Fibroblast of villous mesenchyme (primary cell): ENCODE results near the gene SLC35A3. TPM values are rescaled to one million over a fixed set of nuclear protein-coding genes. Genes with fewer than 3 reads are reported as not detected.

Experiments
- DNase-seq: peaks from one replicate; pipeline ENCODE4 v3.0.0-alpha.2; 2010; ENCODE audit warnings: low read depth
- H3K4me3 ChIP-seq: 2 replicates; pipeline ENCODE4 v1.5.1; 2011; ENCODE audit warnings: low read depth, mild to moderate bottlenecking, low read length
- CTCF ChIP-seq: IDR thresholded peaks from 2 replicates; pipeline ENCODE4 v1.5.1; 2012; ENCODE audit warnings: low read depth, mild to moderate bottlenecking, low read length; ENCODE audit not compliant: insufficient read depth
- total RNA-seq: library from RNA; depleted of rRNA; stranded (reverse); fragments of >200 nt; gene quantifications from 2 replicates; pipeline ENCODE4 v1.2.3, GENCODE V29; 2012

SLC35A3 gene
- total RNA-seq: 21.6 and 28.1 TPM in 2 replicates

- H3K4me3 ChIP-seq: peak within 1 kb of the TSS; percentile 97
- TF ChIP-seq CTCF: no peak
- DNase-seq: peak; percentile 65
Observed at GRCh38 chr1:99969729-99970621, at the start of gene SLC35A3. SLC35A3 (plus strand) TSS chr1:99969996; CDS start chr1:99993555, 23,559 bp downstream.

- no peak for DNase-seq
- no peak for TF ChIP-seq CTCF
- no peak overlapping the region for H3K4me3 ChIP-seq
Observed at GRCh38 chr1:99934801-99935200, 35.0 kb upstream of the SLC35A3 start.

- DNase-seq: no peak
- no peak for TF ChIP-seq CTCF
- H3K4me3 ChIP-seq: no peak overlapping the region
Observed at GRCh38 chr1:99935534-99935933, 34.3 kb upstream of the SLC35A3 start.

GRCh38 chr1:99936071-99936470 is 33.7 kb upstream of the SLC35A3 start:
- DNase-seq: no peak
- no peak overlapping the region for H3K4me3 ChIP-seq
- TF ChIP-seq CTCF: no peak

- TF ChIP-seq CTCF: no peak
- no peak for DNase-seq
- H3K4me3 ChIP-seq: no peak overlapping the region
Observed at GRCh38 chr1:99942723-99943122, 27.1 kb upstream of the SLC35A3 start.

GRCh38 chr1:99943223-99943794 is 26.5 kb upstream of the SLC35A3 start:
- no peak overlapping the region for H3K4me3 ChIP-seq
- peak; percentile 58 for DNase-seq
- TF ChIP-seq CTCF: no peak
